Liver (tissue), 9 donors: Measurements from ENCODE around the gene GPX3. TPM values are rescaled to one million over a fixed set of nuclear protein-coding genes. Genes with fewer than 3 reads are reported as not detected.

ENCODE experiments used
- DNase-seq: peaks from one replicate; pipeline ENCODE4 v3.0.0-alpha.2; 2017; ENCODE audit warnings: low spot score
- H3K27ac ChIP-seq, 2 donors: one replicate each; pipeline ENCODE4 v1.7.0; 2013; ENCODE audit warnings: inconsistent platforms in 2 of 2, low read length in 2 of 2, control low read depth in 1 of 2, low read depth in 1 of 2, mild to moderate bottlenecking in 1 of 2
- H3K27me3 ChIP-seq, 4 donors: one replicate each; pipeline versions ENCODE4 v1.6.1 to v1.7.0; 2013; ENCODE audit warnings: low read length in 3 of 4, inconsistent platforms in 1 of 4, mild to moderate bottlenecking in 1 of 4, moderate library complexity in 1 of 4; ENCODE audit not compliant: control insufficient read depth in 4 of 4, insufficient read depth in 4 of 4
- H3K36me3 ChIP-seq, 4 donors: one replicate each; pipeline versions ENCODE4 v1.6.1 to v1.7.0; 2013; ENCODE audit warnings: low read length in 3 of 4, mild to moderate bottlenecking in 3 of 4, low read depth in 1 of 4, moderate library complexity in 1 of 4; ENCODE audit not compliant: control insufficient read depth in 4 of 4, insufficient read depth in 3 of 4
- H3K4me1 ChIP-seq, 4 donors: one replicate each; pipeline versions ENCODE4 v1.6.1 to v1.7.0; 2013; ENCODE audit warnings: low read length in 3 of 4, mild to moderate bottlenecking in 3 of 4, moderate library complexity in 1 of 4; ENCODE audit not compliant: control insufficient read depth in 4 of 4, insufficient read depth in 4 of 4
- H3K4me3 ChIP-seq, 3 donors: one replicate each; pipeline versions ENCODE4 v1.6.1 to v1.7.0; 2013; ENCODE audit warnings: low read length in 3 of 3, control low read depth in 1 of 3, low read depth in 1 of 3, mild to moderate bottlenecking in 1 of 3
- H3K9ac ChIP-seq, 2 donors: one replicate each; pipeline ENCODE4 v1.7.0; 2013; ENCODE audit warnings: low read length in 2 of 2, mild to moderate bottlenecking in 2 of 2, moderate library complexity in 2 of 2, control low read depth in 1 of 2, low read depth in 1 of 2
- H3K9me3 ChIP-seq, 4 donors: one replicate each; pipeline versions ENCODE4 v1.6.1 to v1.7.0; 2013; ENCODE audit warnings: low read length in 3 of 4; ENCODE audit not compliant: control insufficient read depth in 4 of 4
- ATF3 ChIP-seq: IDR thresholded peaks from 2 replicates; pipeline ENCODE4 v1.6.1; 2016; ENCODE audit warnings: antibody characterized with exemption
- CTCF ChIP-seq: fragments of 150-350 bp; IDR thresholded peaks from 2 replicates; pipeline ENCODE4 v1.5.1; 2017; ENCODE audit warnings: improper control_type of control experiment, low read depth, low read length; ENCODE audit not compliant: missing input control
- EGR1 ChIP-seq, 2 donors: IDR thresholded peaks; 2 replicates each; pipeline ENCODE4 v1.6.1; 2016 to 2018; ENCODE audit warnings: antibody characterized with exemption in 2 of 2, low read depth in 2 of 2
- FOXA1 ChIP-seq: IDR thresholded peaks from 2 replicates; pipeline ENCODE4 v1.6.1; 2016; ENCODE audit warnings: antibody characterized with exemption
- FOXA2 ChIP-seq: IDR thresholded peaks from 2 replicates; pipeline ENCODE4 v1.6.1; 2016; ENCODE audit warnings: antibody characterized with exemption
- GABPA ChIP-seq, 2 donors: IDR thresholded peaks in 1 of 2; conservative IDR thresholded peaks in 1 of 2; 2 replicates each; pipeline ENCODE4 v1.6.1; 2016; ENCODE audit warnings: antibody characterized with exemption in 2 of 2, mild to moderate bottlenecking in 1 of 2, moderate library complexity in 1 of 2
- HNF4A ChIP-seq, 2 donors: conservative IDR thresholded peaks; 2 replicates each; pipeline ENCODE4 v1.6.1; 2016; ENCODE audit warnings: antibody characterized with exemption in 2 of 2, mild to moderate bottlenecking in 2 of 2
- HNF4G ChIP-seq: IDR thresholded peaks from 2 replicates; pipeline ENCODE4 v1.6.1; 2016; ENCODE audit warnings: antibody characterized with exemption
- JUND ChIP-seq, 2 donors: IDR thresholded peaks; 2 replicates each; pipeline ENCODE4 v1.6.1; 2016; ENCODE audit warnings: antibody characterized with exemption in 2 of 2
- MAX ChIP-seq: IDR thresholded peaks from 2 replicates; pipeline ENCODE4 v1.6.1; 2016; ENCODE audit warnings: antibody characterized with exemption
- RAD21 ChIP-seq, 2 donors: IDR thresholded peaks; 2 replicates each; pipeline ENCODE4 v1.6.1; 2016; ENCODE audit warnings: antibody characterized with exemption in 2 of 2, mild to moderate bottlenecking in 2 of 2
- REST ChIP-seq: IDR thresholded peaks from 2 replicates; pipeline ENCODE4 v1.6.1; 2016; ENCODE audit warnings: antibody characterized with exemption, mild to moderate bottlenecking
- RXRA ChIP-seq, 2 donors: IDR thresholded peaks; 2 replicates each; pipeline ENCODE4 v1.6.1; 2017 to 2018; ENCODE audit warnings: antibody characterized with exemption in 2 of 2, mild to moderate bottlenecking in 1 of 2
- SP1 ChIP-seq: IDR thresholded peaks from 2 replicates; pipeline ENCODE4 v1.6.1; 2018; ENCODE audit warnings: antibody characterized with exemption, mild to moderate bottlenecking
- TAF1 ChIP-seq: conservative IDR thresholded peaks from 2 replicates; pipeline ENCODE4 v1.6.1; 2016; ENCODE audit warnings: antibody characterized with exemption, mild to moderate bottlenecking
- YY1 ChIP-seq: IDR thresholded peaks from 2 replicates; pipeline ENCODE4 v1.6.1; 2016; ENCODE audit warnings: antibody characterized with exemption, mild to moderate bottlenecking
- ZBTB33 ChIP-seq: IDR thresholded peaks from 2 replicates; pipeline ENCODE4 v1.6.1; 2016; ENCODE audit warnings: antibody characterized with exemption
- WGBS: extraction: QIAGEN DNeasy Blood & Tissue Kit; methylation state at CpG from one replicate; pipeline ENCODE4 v1.1.7; 2013; 5-methylcytosine and 5-hydroxymethylcytosine counted together
- polyA plus RNA-seq, 2 donors: library from polyadenylated mRNA; stranded (reverse) in 1 of 2; unstranded in 1 of 2; fragments of 200-250 nt in 1 of 2; fragments of >200 nt in 1 of 2; fragmentation: Nextera tagmentation in 1 of 2; extraction: Ambion mirVana in 1 of 2; gene quantifications; one replicate each; pipeline versions ENCODE4 v1.2.1 to v1.2.3, GENCODE V29; 2013 to 2015
- total RNA-seq, 2 donors: library from RNA; depleted of rRNA; stranded (reverse); fragments of >200 nt; gene quantifications; one replicate each; pipeline ENCODE4 v1.2.3, GENCODE V29; 2014
- donor health status: healthy.
- donor health status: healthy.
- donor health status: healthy.
- donor health status: healthy.
- donor health status: healthy.

The GPX3 gene
- total and polyA plus RNA-seq, 4 donors: 72.9 to 878 (median 237) TPM

- Histone ChIP-seq H3K36me3 (peaks cover 25 to 52% (median 43%) of the 10 kb centered on the region in 4 donors), H3K27ac (no peak overlapping the region), H3K9ac (no peak overlapping the region), H3K27me3 (no peaks in the 10 kb centered on the region), H3K4me1 (peaks cover 29 to 49% (median 43%) of the 10 kb centered on the region in 4 donors), H3K4me3 (no peak overlapping the region), H3K9me3 (no peaks in the 10 kb centered on the region)
- DNase-seq: no peak
- TF ChIP-seq JUND (IDR thresholded peaks at IDR 0.05) (no peak), YY1 (no peak), RXRA (IDR thresholded peaks at IDR 0.05) (no peak), REST (no peak), ZBTB33 (no peak), FOXA1 (no peak), ATF3 (no peak)
- WGBS: 90% methylated on average over 6 of the region's 6 CpGs
These were observed 16.2 kb downstream of the GPX3 start for GRCh38 chr5:151036556-151036955.

GRCh38 chr5:151037561-151038411 lies 17.4 kb downstream of the GPX3 start:
- no peaks in the 10 kb centered on the region for H3K27me3 ChIP-seq
- H3K36me3 ChIP-seq: peaks cover 25 to 43% (median 36%) of the 10 kb centered on the region in 4 donors
- 52% methylated on average over 12 of the region's 12 CpGs for WGBS
- no peak overlapping the region for H3K4me3 ChIP-seq
- peaks cover 33 to 58% (median 55%) of the 10 kb centered on the region in 4 donors for H3K4me1 ChIP-seq
- H3K27ac ChIP-seq: peak overlapping the region; percentile 70 to 90
- peak overlapping the region in 1 of 2 donors; percentile 30 for H3K9ac ChIP-seq
- no peak for DNase-seq
- H3K9me3 ChIP-seq: no peaks in the 10 kb centered on the region
- no peak for TF ChIP-seq CTCF
- peak; percentile 38 for TF ChIP-seq ATF3
- peak; percentile 60 to 80 for TF ChIP-seq JUND (IDR thresholded peaks at IDR 0.05)
- TF ChIP-seq ZBTB33: no peak
- TF ChIP-seq FOXA1: peak; percentile 76
- peak; percentile 86 for TF ChIP-seq FOXA2
- peak; percentile 58 to 64 for TF ChIP-seq RAD21 (IDR thresholded peaks at IDR 0.05)
- TF ChIP-seq HNF4A (conservative IDR thresholded peaks at IDR 0.05): peak; percentile 90 to 92
- TF ChIP-seq MAX: peak; percentile 77
- peak; percentile 51 for TF ChIP-seq YY1
- no peak for TF ChIP-seq TAF1
- no peak for TF ChIP-seq EGR1 (IDR thresholded peaks at IDR 0.05; ENCODE audit: low read depth in 2 of 2)
- peak; percentile 76 for TF ChIP-seq HNF4G
- peak; percentile 93 for TF ChIP-seq SP1
- TF ChIP-seq RXRA (IDR thresholded peaks at IDR 0.05): peak; percentile 97 to 98
- TF ChIP-seq GABPA (IDR thresholded peaks at IDR 0.05 in 1 of 2, conservative IDR thresholded peaks at IDR 0.05 in 1 of 2): no peak
